Right kidney (tissue), 1 donor: ENCODE data around the gene POLR3G.

Experiments used
- DNase-seq: peaks from one replicate; pipeline ENCODE4 v3.0.0-alpha.2; 2016

POLR3G gene

DNA sequence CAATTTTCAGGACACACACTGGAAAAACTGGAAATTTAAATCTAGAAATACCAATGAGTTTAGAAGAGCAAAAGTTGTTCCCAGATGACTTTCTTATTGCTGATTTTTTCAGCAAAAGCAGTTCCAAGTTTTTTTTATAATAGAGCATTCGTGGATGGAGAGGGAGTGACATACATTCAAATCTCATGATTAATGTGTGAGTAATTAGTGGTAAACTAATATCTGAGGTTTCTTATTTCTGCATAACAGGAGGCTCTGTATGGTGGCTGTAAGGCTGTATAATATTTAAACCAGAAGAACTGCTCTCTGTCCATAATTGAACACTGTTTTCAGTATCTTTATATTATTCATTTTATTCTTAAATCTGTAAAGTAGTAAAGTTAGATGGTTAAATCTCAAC, 28.9 kb downstream of the POLR3G start:
- DNase-seq, result no peak

DNA sequence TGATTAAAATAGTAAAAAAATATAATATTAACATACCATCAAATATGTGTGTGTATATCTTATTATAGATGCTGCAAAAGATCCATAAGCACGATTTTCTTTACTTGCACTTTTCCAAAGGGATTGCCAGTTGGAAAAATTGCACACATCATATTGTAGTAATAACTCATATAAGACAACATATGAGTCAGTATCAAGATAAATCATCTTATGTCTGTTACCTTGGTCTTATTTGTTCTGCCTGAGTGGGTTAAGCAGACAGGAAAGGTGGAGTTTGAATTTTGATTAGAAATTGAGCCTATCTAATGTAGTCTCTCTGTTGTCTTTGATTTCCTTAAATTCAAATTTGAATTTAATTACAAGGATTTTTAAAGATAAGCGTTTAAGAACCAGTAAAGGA, 30.1 kb downstream of the POLR3G start:
- DNase-seq, result no peak

DNA sequence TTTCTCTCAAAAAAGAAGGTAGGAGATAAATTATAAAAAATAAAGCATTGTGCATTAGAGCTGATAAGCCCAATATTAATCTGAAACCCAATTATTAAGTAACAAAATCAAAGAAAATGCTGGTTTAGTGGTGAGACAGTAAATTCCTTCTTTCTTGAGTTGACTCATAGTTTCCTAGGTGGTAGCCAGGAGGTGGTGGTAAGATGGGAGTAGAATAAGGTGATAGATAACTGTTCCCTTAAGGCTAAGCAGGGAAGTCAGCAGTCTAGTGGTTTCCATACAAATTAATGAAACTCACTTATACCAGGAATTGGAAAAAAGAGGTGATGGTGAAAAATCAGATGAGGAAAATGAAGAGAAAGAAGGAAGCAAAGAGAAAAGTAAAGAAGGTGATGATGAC, 31.6 kb downstream of the POLR3G start:
- DNase-seq, result no peak

DNA sequence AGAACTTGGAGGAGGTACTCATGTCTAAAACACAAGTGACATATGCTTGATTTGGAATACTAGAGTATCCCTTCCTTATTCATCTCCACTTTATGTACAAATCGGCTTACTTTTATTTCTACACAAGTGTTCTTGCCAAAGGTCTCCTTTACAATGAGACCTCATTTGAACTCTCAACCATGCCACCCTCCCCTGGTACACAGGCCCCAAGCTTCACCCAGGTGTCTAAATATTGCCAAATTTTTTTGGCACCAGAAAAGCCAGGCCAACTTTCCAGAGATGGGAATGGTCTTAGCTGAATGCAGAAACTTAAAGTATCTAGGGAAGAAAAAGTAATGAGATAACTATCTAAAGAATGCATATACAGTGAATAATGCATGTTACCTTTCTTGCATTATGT, 35.8 kb downstream of the POLR3G start:
- no peak for DNase-seq

DNA sequence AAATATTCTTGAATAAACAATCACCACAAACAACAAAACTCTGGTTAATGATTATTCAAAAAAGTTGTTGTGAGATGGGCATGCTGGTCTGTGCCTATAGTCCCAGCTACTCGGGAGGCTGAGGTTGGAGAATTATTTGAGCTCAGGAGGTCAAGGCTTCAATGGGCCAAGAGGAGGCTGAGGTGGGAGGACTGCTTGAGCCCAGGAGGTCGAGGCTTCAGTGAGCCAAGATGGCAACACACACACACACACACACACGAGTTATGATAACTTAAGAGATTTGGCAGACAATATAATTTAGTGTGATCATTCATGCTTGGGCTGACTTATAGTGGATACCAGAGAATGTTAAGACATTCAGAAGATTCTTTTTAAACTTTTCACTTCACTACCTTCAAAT, 39.9 kb downstream of the POLR3G start:
- DNase-seq, result no peak

DNA sequence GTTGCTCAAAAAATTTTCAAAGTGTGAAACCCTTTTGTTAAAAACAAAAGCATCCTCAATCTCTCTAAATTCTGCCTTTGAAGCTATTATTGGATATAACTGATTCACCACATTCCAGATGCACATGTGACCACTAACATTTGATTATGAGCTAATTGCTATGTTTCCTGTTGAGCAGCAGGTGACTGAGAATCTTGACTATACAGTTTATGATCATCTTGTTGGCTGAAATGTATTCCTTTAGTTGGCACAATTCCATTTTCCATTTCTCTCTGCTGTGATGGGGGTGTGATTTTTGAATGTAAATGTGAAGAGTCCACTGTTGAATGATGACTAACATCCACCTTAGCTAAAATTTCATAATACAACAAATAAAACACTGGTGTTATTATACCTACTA, 44.0 kb downstream of the POLR3G start:
- no peak for DNase-seq

DNA sequence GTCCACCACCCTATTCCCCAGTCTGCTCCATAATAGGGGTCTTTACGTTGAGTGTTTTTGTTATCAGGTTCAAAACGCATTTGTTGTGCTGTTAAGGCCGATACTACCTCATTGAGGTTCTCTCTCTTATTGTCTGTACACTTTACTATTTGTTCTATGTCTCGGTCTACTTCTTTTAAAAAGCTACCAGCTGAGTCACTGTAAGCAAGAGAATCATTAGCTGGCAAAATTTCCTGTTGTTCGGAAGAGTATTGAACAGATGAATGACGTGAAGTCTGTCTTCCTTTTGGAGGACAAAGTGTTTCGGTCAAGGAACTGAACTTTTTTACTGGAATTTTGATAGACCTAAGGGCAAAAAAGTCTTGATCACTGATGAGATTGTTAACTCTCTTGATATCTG, 44.4 kb downstream of the POLR3G start:
- DNase-seq, result no peak

DNA sequence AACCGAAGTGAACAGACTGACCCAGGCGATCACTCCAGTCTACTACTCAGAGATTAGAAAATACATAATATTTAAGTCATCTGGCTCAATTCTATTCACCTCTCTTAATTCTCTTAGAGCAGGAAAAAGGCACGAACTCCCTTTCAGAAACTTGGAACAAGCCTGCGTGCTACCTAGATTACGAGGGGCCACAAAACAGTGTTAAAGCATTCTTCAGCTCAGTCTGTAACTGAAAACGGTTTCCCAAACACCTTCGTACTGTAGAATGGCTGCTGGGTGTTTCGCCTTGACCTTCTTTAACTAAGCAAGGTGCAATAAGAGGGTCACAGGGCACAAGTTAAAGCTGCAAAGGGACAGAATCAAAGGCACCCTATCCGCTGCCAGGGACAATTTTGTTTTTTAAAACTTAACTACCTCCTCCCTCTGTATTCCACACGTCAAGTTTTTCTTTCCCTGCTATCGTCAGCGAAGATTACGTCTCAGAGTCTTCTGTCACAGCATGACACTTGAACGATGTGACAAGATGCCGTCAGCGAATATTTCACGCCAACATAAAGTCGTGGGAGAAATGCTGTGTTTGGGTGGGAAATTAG, 54.0 kb downstream of the POLR3G start:
- no peak for DNase-seq

DNA sequence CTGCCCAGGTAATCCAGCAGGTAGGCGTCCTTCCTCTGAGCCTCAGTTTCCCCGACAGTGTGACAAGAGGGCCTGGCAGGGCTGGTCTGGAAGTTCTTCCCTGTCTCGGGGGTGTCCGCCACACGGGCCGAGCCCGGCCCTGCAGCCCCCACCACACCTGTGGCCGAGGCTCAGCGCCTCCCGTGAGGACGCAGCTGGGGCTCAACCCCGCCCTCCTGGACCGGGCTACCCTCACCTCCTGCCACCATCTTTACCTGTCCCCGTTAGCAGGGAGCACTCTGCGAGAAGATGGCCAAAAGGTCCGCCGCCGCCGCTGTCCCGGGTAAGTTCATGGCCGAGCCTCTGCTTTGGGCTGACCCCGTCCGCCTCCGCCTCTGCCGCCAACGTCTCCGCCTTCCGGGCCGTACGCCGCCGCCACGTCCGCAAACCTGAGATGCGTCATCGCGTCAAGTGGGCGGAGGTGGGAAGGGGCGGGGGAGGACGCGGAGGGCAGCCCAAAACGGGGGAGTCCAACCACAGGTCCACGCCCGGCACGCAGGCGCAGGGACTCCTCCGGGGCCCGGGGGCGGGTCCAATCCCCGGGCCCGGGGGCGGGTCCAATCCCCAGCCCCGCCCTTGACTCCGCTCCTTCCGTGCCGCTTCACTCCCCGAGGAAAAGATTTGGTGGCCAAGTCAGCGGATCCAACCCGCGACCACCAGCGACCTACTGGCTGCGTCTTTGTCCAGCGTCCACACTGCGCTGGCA, 54.7 kb downstream of the POLR3G start, which contains the start of gene LYSMD3:
Gene LYSMD3, minus strand, starts transcription at position 391 of the 745 bp plus-strand sequence. CDS start 4,295 bp downstream, outside the sequence.
- peak; percentile 95 for DNase-seq

DNA sequence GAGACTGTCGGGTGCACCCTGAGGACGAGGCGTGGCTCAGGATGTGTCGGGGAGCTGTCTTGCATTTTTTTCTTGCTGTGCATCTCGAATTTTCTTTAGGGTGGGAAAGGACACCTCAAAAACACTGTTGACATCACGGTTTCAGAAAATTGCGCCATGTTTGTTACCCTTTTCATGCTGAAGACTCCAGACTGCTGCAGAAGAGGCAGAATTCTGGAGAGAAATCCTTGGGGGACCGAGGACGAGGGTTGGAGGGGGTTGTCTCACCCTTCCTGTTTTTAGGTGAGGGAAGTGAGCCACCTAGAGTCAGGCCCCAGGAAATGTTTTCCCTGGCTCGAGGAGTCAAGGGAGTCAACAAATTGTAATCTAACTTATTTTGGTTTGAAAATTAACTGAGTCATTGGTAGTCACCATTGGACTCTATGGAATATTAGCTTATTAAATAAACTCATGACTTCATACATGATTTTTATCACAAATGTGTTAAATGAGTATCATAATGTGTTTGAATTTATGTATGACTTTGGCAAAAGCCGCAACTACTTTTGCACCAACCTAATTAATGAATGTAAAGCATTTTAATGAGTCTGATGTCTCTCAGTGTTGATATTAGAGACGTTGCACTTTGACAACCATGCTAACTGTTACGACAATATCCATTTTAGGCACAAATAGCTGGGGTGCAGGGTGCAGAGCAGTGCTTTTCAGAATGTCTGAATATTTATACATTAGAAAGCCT, 55.4 kb downstream of the POLR3G start:
- DNase-seq, result no peak

DNA sequence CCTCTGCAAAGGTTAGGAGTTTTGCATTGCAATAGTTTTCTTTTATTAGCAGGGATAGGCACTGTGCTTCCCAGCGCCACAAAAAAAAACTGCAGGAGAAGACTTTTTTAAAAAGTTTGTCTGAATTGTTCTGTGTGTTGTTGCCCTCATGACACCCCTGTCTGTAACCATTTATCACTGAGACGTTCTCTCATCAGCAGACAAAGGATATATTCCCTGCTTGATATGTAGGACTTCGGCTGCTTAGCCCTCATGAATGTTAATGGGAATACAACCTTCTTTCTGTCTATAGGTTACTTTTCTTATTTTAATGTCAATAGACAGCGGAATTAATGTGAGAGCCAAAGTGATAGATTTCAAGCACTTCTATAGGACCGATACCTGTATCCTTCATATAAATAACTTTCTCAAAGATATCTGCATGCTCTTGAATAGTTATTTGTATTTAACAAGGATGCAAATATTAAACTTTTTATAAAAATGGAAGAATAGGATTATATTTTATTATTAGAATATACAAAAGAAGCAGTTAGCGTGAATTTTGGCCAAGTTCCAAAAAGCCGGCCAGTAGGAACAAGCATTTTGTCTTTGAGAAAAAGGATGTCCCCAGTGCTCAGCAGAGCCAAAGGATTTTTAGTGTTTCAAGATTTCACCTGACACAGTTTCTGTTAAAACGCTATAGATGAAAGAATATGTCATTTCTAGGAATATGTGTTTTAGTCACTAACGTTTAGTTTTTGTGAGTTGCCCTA, 56.2 kb downstream of the POLR3G start:
- DNase-seq, result no peak

DNA sequence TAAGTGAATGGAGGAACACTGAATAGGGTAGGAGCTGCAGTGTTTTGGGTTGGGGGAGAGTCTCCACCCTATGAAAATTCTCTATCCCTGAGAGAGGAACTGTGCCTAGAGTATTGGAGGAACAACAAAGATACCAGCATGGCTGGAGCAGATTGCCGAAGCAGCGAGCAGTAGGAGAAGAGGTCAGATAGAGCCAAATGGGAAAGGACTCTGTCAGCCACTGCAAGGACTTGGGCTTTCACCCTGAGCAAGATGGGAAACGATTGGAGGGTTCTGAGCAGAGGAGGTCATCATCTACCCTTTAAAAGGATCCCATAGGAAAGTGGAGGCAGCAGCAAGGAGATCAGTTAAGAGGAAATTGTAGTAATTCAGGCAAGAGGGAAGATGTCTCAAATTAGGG, 59.1 kb downstream of the POLR3G start:
- DNase-seq, result no peak

DNA sequence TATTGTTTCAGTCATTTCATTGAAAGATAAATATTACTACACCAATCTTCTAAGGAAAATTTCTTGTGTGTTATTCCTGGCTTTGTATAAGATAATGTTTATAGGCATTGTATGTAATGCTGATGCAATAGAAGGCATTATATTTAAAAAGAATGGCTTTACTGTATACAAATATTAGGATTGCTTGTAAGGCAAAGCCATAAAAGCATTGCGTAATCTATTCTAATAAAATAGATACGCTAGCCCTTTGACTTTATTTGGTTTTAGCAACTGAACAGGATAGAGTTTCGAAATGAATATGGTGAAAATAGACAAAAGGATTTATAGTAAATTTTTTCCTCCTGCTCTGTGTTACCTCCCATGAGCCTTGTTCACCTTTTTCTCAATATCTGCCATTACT, 60.3 kb downstream of the POLR3G start:
- DNase-seq, result no peak

DNA sequence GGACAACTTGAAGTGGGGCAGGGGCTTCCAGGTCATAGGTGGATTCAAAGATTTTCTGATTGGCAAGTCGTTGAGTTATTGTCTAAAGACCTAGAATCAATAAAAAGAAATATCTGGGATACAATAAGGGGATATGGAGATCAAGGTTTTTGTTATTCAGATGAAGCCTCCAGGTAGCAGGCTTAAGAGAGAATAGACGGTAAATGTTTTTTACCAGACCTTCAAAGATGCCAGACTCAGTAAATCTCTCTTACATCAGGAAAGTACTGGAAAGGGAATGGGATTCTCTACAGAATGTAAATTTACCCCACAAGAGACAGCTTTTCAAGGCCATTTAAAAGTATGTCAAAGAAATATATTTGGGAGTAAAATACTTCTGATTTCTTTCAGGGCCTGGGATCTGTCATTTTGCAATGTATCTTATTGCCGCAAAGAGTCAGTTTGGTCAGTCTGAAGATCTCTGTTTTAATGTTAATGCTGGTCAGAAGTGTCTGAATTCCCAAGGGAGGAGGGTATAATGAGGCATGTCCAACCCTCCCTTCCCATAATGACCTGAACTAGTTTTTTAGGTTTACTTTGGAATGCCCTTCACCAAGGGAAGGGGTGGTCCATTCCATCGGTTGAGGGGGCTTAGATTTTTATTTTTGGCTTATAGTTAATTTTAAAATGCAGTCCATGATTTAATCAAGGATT, 68.3 kb downstream of the POLR3G start:
- no peak for DNase-seq

DNA sequence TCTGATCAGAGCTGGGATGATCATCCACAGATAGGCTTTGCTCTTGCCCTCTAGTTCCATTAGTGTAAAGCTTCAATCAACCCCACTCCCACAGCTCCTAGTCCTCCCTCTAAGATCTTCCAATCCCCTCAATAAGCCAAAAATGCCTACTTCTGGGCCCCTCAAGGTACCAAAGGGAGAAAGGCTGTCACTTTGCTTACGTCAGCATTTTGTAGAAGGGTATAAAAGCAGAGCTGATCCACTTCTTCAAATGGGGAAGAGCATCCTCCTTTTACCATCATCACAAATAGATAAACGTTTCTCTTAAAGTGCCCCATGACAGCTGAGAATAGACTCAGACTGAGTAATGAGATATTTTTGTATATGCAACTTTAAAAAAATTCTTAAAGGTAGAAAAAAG, 70.8 kb downstream of the POLR3G start:
- no peak for DNase-seq

DNA sequence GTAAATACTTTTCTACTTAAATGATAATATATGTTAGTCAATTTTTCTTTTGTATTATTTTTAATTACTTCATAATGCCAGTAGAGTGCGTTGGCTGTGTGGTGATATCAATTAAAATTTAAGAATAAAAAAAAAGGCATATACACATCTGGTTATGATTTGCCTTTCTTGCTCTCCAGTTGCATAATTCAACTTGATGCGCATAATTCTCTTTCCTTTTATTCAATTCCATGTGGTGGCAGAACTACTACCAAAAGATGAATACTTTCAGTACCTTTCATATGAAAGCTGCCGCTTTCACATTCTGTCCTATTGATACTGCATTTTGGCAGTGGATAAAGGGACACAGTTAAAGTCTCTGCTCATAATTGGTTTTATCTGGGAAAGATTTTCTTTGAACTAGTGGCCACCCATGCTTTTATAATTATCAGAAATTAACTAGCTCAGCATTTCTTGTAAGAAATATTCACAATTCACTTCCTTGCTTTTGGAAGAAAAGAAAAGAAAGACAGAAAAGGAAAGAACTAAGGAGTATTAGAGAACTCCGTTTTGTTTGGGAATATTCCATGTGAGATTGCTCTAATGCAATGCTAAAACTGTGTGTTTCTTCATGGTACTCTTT, 71.7 kb downstream of the POLR3G start:
- no peak for DNase-seq

DNA sequence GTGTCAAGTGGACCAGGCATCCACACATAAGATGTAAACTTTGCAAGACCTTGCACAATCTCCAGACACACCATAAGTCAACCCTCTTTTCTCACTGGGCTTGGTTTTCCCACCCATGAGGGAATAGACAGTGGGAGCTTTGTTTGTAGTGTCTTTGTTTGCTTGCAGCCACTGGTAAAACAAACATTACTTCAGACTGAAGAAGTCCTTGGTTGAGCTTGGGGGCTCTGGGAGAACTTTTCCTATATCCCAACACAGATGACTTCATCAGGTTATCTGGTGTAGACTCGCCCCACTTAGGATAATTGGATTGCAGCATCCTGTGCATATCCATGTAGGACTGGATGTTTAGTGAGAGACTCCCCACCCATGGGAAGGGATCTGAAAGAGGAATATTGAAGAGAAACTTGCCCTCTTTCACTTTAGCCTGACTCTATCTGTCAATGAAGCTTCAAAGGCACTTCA, 72.4 kb downstream of the POLR3G start:
- DNase-seq, result no peak

DNA sequence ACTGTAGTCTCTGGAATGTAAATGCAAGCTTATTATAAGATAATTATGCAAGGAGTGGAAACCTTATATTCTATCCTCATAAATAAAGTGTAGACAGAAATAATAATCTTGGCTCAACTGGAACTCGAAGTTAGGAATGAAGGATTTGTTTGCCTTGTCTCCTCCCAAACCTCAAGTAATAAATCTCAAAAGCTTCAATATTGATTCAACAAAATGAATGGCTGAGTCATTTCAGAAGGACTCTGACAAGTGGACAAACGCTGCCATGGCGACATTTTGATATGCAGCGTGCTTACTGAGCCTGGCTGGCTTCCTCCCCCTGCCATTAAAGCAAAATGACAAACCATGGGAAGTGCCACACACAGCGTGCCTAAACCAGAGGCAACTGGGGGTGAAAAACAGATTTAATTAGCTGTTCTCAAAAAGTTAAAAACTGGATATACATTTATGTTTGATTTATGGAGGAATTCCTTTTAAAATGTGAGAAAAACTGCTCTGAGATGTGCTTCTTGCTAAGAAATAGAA, 73.5 kb downstream of the POLR3G start:
- DNase-seq, result no peak

DNA sequence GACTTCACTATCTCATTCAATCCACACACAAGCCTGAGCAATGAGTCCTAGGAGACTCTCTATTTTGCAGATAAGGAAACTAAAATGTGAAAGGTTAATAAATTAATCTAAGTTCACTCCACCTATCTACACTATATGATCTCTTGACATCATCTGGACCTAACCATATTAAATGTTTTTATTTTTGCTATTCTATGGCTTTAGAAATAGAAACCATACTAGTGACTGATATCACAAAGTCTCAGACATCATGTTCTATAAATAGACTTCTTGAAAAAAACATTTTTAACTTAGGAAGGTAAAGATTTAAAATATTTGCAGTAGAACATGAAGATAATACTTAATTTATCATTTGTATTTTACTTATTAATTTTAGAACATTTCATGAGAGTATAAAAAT, 74.6 kb downstream of the POLR3G start:
- DNase-seq, result no peak

DNA sequence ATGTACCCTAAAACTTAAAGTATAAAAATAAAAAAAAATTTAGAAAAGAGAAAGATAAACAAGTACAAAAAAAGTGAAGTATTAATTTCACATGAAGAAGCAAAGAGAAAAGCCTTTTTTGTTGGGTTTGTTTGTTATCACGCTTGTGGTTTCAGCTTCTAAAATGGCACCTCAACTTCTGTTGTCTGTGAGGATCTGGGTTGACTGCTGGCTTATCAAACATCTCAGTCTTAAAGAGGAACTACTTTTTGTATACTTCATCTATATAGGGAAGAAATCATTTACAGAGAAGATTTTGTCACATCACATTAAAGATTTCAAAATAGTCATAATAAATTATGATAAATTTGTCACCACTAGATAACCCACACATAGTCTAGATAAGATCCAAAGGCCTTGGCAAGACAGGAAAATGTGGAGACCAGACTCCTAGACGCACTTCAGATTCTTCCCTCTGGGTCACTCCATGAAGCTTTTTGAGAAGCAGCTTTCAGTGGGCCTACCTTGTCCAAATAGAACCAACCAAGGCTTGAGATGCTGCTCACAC, 75.1 kb downstream of the POLR3G start:
- no peak for DNase-seq

DNA sequence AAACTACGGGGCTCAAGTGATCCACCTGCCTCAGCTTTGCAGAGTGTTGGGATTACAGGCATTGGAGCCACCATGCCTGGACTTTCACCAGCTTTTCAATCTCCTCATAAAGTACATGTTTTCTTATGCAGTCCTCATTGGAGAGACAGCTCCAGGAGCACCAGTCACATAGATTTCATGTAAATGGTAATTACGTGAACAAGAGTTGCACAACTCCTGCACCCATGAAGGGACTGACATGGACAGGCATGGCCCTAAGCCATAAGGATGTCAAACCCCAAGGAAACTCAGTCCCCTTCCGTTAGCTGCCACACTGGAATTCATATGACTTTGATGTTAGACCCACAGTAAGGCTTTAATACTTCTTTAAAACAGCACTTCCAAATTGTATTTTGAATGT, 76.3 kb downstream of the POLR3G start:
- no peak for DNase-seq
